ENCODE results near the gene NCAPG2. TPM values are rescaled to one million over a fixed set of nuclear protein-coding genes. Genes with fewer than 3 reads are reported as not detected.

Gene NCAPG2
- total and polyA plus RNA-seq, 2 donors (not counting 1 experiment from before 2014, with no cell fraction given) = 10.9 to 18.7 TPM

- TF ChIP-seq EZH2 (IDR thresholded peaks at IDR 0.05; ENCODE audit: low read length, missing control alignments) (no peak), CTCF (conservative IDR thresholded peaks at IDR 0.05 in 1 of 2, IDR thresholded peaks at IDR 0.05 in 1 of 2; ENCODE audit: low read depth in 1 of 2, low read length in 2 of 2) (no peak)
- Histone ChIP-seq H4K20me1 (ENCODE audit: control insufficient read depth, extremely low read depth, insufficient read depth, low read length) (no peaks in the 10 kb centered on the region), H3K36me3 (ENCODE audit: control insufficient read depth, insufficient read depth, low read length) (peaks cover 6% of the 10 kb centered on the region), H3K4me1 (ENCODE audit: control insufficient read depth, extremely low read depth, insufficient read depth, low read length) (no peaks in the 10 kb centered on the region), H3K27me3 (ENCODE audit: control insufficient read depth, insufficient read depth, low read length) (no peaks in the 10 kb centered on the region), H3K4me2 (ENCODE audit: extremely low read depth, insufficient read depth, low read length) (no peak overlapping the region), H3K9me3 (ENCODE audit: control insufficient read depth, insufficient read depth, low read depth, low read length) (no peaks in the 10 kb centered on the region), H3K27ac (ENCODE audit: insufficient read depth, low read length) (no peak overlapping the region), H3K9ac (ENCODE audit: insufficient read depth, low read length) (no peak overlapping the region), H3K79me2 (ENCODE audit: control insufficient read depth, insufficient read depth, low read length) (no peaks in the 10 kb centered on the region), H3K4me3 (replicated peaks in 1 of 4; ENCODE audit: control extremely low read depth in 1 of 4, insufficient read depth in 1 of 4, low read depth in 3 of 4, low read length in 4 of 4) (no peak overlapping the region), H2AFZ (ENCODE audit: low read length) (no peak overlapping the region)
- DNase-seq (ENCODE audit: low read depth in 2 of 2) = no peak
These were observed 27.2 kb upstream of the NCAPG2 start for GRCh38 chr7:158731761-158732160.

GRCh38 chr7:158730383-158731346 lies 26.1 kb upstream of the NCAPG2 start:
- no peak overlapping the region for H3K4me2 ChIP-seq (ENCODE audit: extremely low read depth, insufficient read depth, low read length)
- peak overlapping the region; percentile 25 for H3K27ac ChIP-seq (ENCODE audit: insufficient read depth, low read length)
- H3K9ac ChIP-seq (ENCODE audit: insufficient read depth, low read length) = no peak overlapping the region
- no peaks in the 10 kb centered on the region for H3K79me2 ChIP-seq (ENCODE audit: control insufficient read depth, insufficient read depth, low read length)
- H3K36me3 ChIP-seq (ENCODE audit: control insufficient read depth, insufficient read depth, low read length) = peaks cover 6% of the 10 kb centered on the region
- TF ChIP-seq EZH2 (IDR thresholded peaks at IDR 0.05; ENCODE audit: low read length, missing control alignments) (no peak), CTCF (conservative IDR thresholded peaks at IDR 0.05 in 1 of 2, IDR thresholded peaks at IDR 0.05 in 1 of 2; ENCODE audit: low read depth in 1 of 2, low read length in 2 of 2) (no peak)
- H3K4me3 ChIP-seq (replicated peaks in 1 of 4; ENCODE audit: control extremely low read depth in 1 of 4, insufficient read depth in 1 of 4, low read depth in 3 of 4, low read length in 4 of 4) = no peak overlapping the region
- no peaks in the 10 kb centered on the region for H3K4me1 ChIP-seq (ENCODE audit: control insufficient read depth, extremely low read depth, insufficient read depth, low read length)
- H4K20me1 ChIP-seq (ENCODE audit: control insufficient read depth, extremely low read depth, insufficient read depth, low read length) = no peaks in the 10 kb centered on the region
- no peaks in the 10 kb centered on the region for H3K9me3 ChIP-seq (ENCODE audit: control insufficient read depth, insufficient read depth, low read depth, low read length)
- H3K27me3 ChIP-seq (ENCODE audit: control insufficient read depth, insufficient read depth, low read length) = no peaks in the 10 kb centered on the region
- H2AFZ ChIP-seq (ENCODE audit: low read length) = no peak overlapping the region
- DNase-seq (ENCODE audit: low read depth in 2 of 2) = peak in 1 of 2 donors; percentile 47

- no peak for DNase-seq (ENCODE audit: low read depth in 2 of 2)
- no peak overlapping the region for H3K27ac ChIP-seq (ENCODE audit: insufficient read depth, low read length)
- H3K79me2 ChIP-seq (ENCODE audit: control insufficient read depth, insufficient read depth, low read length) = no peaks in the 10 kb centered on the region
- no peak for TF ChIP-seq CTCF (conservative IDR thresholded peaks at IDR 0.05 in 1 of 2, IDR thresholded peaks at IDR 0.05 in 1 of 2; ENCODE audit: low read depth in 1 of 2, low read length in 2 of 2)
- TF ChIP-seq EZH2 (IDR thresholded peaks at IDR 0.05; ENCODE audit: low read length, missing control alignments) = no peak
- H3K27me3 ChIP-seq (ENCODE audit: control insufficient read depth, insufficient read depth, low read length) = no peaks in the 10 kb centered on the region
- no peaks in the 10 kb centered on the region for H3K9me3 ChIP-seq (ENCODE audit: control insufficient read depth, insufficient read depth, low read depth, low read length)
- no peaks in the 10 kb centered on the region for H3K4me1 ChIP-seq (ENCODE audit: control insufficient read depth, extremely low read depth, insufficient read depth, low read length)
- no peak overlapping the region for H3K4me2 ChIP-seq (ENCODE audit: extremely low read depth, insufficient read depth, low read length)
- H3K36me3 ChIP-seq (ENCODE audit: control insufficient read depth, insufficient read depth, low read length) = peaks cover 4% of the 10 kb centered on the region
- no peaks in the 10 kb centered on the region for H4K20me1 ChIP-seq (ENCODE audit: control insufficient read depth, extremely low read depth, insufficient read depth, low read length)
- no peak overlapping the region for H3K9ac ChIP-seq (ENCODE audit: insufficient read depth, low read length)
- H2AFZ ChIP-seq (ENCODE audit: low read length) = no peak overlapping the region
- no peak overlapping the region for H3K4me3 ChIP-seq (replicated peaks in 1 of 4; ENCODE audit: control extremely low read depth in 1 of 4, insufficient read depth in 1 of 4, low read depth in 3 of 4, low read length in 4 of 4)
These were observed 25.2 kb upstream of the NCAPG2 start for GRCh38 chr7:158729646-158730382.
